ENCODE measurements around the gene RAPGEF3.
A peak's percentile ranks its signal among the peaks of the same experiment; 100 is the strongest.

Gene RAPGEF3

GRCh38 chr12:47790676-47791350, 32.1 kb upstream of the RAPGEF3 start:
- DNase-seq: no peak

- DNase-seq: no peak
Measured at GRCh38 chr12:47789712-47790489, 31.2 kb upstream of the RAPGEF3 start.

DNA sequence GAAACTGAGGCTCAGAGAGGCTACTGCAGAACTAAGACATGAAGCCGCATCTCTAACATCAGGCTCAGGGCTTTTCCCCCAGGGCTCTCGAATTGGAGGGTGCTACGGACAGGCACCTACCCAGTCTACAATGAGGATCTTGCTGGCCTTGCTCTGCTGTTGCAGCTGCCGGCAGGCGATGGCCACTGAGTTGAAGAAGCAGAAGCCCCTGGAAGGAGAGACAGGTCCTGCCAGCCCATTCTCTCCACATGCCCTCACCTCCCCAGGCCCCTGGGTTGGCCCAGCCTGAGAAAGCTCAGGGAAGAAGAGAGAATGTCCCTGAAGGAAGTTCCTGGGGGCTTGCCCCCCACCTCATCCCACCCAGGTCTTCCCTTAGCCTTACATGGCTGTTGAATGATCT, 30.5 kb upstream of the RAPGEF3 start:
- no peak for DNase-seq

DNA sequence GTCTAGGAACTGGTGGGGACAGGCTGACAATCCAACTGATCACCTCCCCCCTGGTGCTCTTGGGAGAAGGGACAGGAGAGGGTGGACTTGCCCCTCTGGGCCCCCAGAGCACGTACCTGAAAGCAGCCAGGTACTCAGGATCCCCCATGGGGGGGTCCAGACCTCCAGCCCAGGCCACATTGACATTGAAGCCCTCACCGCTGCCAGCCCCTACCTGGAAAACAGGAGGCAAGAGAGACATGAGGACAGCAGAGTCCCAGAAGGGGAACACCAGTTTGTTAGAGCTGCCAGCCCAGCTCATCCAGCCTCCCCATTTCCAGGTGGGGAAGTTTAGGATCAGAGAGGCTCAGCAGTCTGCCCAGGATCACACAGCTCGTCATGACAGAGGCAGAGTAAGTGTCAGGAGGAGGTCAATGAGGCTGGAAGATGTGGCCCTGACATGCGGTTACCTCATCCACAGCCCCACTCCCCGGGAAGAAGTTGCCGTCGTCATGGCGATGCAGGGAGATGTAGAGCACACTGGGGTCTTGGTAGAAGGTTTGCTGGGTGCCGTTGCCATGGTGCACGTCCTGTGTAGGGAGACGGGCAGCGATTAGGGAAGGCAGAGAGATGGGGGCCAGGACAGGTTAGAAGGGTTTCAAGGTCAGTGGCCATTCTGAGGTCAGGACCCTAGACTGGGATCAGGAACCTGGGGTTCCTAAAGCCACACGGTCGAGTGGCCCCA, 29.1 kb upstream of the RAPGEF3 start:
- no peak for DNase-seq

DNA sequence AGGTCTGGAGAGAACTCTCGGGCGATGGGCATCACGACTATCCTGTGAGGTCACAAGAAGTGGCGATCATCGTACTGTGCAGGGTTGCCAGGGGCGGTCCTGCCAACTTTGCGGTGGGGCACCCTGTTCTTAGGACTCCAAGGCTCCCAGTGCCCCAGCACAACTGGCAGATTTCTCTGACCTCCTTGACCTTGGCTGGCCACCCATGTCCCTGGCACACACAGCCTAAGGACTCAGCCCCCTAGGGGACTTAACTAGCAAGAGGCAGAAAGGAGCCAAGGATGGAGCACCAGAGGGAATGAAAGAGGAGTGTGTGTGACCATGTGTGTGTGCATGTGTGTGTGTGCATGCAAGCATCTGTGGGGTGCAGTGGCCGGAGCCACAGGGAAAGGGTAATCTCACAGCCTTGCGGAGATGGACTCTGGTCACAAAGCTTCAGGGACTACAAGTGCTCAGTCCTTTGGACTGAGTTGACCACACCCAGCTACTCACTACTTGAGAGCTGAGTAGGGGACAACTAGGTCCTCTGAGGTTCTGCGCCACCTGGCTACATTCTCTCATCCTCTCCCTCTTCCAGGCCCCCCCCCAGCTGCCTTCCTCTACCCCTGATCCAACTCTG, 28.1 kb upstream of the RAPGEF3 start:
- DNase-seq: no peak

DNA sequence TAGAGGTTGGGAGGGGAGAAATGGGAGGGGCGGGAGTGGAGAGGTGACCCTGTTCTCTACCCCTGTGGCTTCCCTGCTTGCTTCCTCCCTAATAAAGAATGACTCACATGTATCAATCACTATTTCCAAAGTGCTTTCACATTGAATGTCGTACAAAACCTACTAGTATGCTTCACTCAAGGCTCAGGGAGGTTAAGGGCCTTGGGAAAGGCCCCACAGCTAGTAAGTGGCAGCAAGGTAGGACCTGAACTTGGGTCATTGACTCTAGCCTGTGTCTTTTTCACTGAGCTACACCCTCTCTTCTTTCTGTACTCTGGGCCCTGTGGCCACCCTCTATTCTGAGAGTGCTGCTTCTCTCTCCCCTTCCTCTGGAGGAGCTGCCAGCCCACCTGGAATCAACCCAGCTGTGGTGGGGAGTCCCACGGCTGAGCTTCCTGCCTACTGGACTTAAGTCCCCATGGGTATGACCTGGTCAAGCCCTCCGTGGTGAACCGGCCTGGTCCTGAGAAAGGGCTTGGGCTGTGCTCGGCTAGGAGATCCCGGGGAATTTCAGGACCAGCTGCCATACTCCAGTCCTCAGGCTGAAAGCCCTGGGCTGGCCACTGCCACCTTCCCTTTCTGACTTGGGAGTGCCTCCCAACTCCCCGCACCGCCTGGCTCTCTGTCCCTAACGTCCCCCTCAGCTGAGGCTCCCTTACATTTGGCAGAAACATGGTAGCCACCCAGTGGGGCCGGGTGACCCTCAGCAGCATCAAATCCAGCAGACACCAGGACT, 27.4 kb upstream of the RAPGEF3 start:
- no peak for DNase-seq

DNA sequence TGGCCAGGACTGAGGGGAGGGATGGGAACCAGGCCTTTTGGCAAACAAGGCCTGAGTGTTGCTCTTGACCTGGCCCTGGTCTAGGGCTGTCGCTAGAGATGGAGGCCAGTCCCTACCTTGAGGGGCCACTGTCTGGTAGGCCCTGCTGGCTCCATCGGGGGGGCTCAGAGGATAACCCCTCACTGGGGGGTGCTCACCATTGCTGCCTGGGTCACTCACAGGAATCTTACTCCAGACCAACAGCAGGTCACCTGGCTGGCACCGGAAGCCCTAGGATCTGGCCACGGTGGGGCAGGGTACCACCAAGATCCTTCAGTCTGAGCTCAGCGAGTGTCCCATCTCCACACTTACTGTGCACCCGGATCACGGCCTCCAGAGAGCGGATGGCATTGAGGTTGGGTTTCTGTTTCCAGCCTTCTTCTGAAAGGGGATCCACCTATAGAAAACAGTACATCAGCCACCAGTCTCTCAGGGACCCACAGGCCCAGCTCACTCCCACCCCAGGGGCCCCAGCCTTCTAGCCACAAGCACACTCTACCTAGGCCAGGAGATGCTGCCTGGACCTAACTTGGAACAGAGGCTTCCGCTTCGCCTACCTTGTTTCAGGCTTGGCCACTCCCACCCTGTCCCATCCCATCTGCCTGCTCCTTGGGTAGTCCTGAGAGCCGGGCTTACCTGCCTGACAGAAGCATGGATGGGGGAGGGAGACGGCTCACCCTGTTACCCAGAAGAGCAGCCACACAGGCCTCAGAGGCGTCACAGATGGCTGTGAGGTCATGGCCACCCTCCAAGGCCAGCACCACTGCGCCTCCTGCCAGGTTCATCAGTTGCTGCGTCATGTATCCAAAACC, 26.6 kb upstream of the RAPGEF3 start:
- no peak for DNase-seq

DNA sequence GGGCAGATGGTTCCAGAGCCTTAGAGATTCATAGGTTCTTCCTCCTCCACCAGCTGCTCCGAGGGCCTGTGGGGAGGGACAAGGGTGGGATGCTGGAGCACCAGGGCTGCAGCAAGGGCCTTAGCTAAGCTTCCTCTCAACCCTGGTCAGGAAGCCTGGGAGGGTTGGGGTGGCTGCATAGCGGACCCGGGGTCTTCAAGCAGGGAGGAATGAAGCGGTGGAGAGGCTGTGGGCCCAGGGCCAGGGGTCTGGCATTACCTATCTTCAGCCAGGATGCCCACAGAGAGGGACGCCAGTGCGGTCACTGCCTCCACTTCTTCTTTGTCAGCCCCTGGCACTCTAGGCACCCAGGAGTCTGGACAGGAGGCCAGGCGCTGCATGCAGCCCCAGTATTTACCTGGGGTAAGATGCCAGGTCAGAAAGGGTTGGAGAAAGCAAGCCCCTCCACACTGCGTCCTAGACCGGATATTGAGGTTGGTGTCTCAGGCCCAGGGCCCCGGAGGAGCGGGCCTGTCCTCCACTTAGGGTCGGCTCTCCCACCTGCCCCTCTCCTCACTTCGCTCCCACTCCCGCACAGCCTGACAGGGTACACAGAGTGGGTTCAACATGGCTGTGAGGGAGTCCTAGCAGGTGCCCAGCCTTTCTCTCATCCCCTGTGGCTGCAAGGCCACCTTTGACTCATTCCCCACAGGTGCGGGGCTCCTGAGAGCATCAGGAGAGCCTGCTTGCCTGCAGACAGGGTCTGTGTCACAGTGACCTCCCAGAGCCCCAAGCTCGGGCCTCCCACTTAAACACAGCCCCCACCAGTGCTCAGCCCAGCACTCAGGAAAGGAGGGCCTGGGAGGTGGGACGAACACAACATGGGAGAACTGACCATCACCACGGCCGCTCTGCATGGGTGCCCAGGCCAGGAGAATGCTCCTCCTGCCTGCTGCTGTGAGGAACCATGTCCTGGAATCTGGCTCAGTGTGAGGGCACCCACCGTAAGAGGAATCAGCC, 25.4 kb upstream of the RAPGEF3 start:
- DNase-seq: no peak

GRCh38 chr12:47783024-47783755, 24.5 kb upstream of the RAPGEF3 start:
- no peak for DNase-seq

DNA sequence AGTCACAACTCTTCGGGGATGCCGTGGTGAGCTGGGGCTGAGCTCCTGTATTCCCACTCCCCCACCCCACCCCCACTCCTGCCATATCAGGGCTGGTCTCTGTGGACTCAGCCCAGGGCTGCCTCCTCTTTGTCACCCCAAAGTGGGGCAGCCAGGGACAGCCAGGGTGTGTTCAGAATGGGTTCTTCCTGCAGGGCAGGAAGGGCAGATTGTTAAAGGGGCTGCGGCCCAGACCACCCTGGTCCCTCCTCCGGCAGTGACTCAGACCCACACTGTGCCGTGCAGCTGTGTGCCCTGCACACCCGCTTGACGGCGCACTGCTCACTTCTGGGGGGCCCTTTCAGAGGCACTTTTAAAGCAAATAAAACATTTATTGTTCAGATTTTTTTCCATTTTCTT, 23.7 kb upstream of the RAPGEF3 start:
- no peak for DNase-seq

GRCh38 chr12:47781479-47782371, 23.0 kb upstream of the RAPGEF3 start:
- DNase-seq: no peak

DNA sequence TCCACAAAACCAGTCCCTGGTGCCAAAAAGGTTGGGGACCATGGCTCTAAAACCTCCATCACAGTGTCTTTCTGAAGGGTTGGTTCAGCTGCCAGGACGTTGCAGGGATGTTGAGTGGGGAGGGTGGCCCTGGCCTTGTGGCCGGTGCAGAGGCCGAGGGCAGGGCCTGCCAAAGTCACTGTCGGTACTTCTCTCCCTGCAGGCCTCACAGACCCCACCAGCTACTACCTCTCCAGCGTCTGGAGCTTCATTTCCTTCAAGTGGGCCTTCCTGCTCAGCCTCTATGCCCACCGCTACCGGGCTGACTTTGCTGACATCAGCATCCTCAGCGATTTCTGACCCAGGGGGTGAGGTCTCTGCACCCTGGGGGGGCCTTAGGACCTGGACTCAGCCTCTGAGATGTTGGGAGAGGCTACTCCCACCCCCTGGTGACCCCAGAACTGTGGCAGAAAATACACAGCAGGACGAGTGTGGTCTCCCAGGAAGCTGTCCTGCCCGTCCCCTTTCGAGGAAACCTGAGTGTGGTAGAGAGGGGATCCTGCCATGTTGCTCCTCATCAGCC, 21.3 kb upstream of the RAPGEF3 start:
- DNase-seq: no peak

- peak; percentile 96 for DNase-seq
Measured at GRCh38 chr12:47779301-47779942, 20.7 kb upstream of the RAPGEF3 start.

DNA sequence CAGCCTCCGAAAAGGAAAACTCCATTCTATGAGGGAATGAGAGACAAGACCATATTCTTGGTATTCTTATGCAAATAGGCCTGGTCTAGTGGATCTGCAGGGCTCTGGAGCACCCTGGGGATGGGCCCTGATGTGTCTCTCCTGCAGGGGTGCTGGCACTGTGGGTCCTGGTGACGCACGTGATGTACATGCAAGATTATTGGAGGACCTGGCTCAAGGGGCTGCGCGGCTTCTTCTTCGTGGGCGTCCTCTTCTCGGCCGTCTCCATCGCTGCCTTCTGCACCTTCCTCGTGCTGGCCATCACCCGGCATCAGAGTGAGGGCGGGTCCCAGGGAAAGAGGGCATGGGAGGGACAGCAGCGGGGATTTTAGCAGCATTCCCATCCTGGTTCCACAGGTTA, 20.2 kb upstream of the RAPGEF3 start:
- no peak for DNase-seq

DNA sequence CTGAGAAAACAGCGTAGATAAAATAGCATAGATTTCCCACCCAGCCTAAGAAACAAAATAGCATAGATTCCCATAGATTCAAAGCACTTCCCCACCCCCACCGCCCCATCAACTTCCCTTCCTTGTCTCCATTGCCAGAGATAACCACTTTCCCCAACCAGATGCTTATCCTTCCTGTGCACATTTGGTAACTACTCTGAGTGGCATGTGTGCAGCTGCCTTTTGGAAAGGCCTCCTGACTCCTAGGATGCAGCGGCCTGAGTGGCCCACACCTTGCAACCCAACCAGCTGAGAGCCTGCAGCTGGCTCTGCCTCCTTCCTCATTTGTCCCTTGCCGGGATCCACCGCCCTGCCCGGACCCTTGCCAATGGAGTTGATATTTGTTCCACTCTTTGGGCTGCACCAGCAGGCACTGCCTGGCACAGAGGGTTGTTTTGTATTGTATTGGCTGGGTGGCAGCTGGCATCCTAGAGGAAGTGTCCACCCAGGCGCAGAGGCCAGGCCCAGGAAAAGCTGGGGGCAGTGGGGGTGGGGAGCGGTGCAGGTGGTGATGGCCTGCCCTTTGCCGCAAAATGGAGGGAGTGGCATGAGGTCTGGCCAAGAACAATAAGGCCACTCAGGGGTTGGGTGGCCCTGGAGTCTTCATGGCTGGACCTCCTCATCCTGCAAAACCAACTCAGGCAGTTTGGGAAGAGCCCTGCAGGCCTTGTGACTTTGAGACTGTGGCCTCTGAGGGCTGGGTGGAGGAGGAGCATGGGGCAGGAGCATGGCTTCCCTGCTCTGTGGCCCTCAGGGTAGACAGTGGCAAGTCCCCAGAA, 19.3 kb upstream of the RAPGEF3 start:
- no peak for DNase-seq

DNA sequence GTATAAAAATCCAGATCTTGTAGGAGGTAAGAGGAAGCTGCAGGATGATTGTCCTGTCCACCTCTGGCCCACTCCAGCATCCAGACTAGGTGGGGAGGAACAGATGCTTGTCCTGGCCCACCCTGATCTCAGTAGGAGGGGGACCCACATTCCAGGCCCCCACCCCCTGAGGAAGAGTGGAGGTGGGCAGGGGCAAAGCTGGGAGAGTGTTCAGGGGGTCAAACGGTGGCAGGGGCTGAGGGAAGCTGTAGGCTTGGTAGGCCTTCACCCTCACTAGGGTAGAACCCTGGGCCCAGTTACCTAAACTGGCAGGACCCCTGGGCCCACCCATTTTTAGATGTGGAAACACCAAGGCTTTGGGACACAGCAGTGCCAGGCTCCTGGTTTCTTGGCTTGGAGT, 18.5 kb upstream of the RAPGEF3 start:
- no peak for DNase-seq

Data from T-helper 9 cell (primary cell).